HG02588 (cell line): ENCODE data around the gene TRABD2B.

Experiments
- ATAC-seq: cut with Tn5 transposase; IDR thresholded peaks from one replicate; pipeline ENCODE4 v1.9.1; 2021; ENCODE audit warnings: mild to moderate bottlenecking, moderate library complexity; ENCODE audit not compliant: unreplicated experiment

TRABD2B gene

GRCh38 chr1:47855230-47855629 is 142.0 kb downstream of the TRABD2B start:
- no peak for ATAC-seq

- ATAC-seq = no peak
Observed at GRCh38 chr1:47854552-47855144, 142.5 kb downstream of the TRABD2B start.

GRCh38 chr1:47853852-47854251 is 143.3 kb downstream of the TRABD2B start:
- no peak for ATAC-seq

GRCh38 chr1:47853059-47853458 is 144.1 kb downstream of the TRABD2B start:
- ATAC-seq = no peak

- no peak for ATAC-seq
Observed at GRCh38 chr1:47852006-47852718, 145.0 kb downstream of the TRABD2B start.

GRCh38 chr1:47850451-47850850 is 146.7 kb downstream of the TRABD2B start:
- ATAC-seq = no peak

GRCh38 chr1:47849591-47850261 is 147.5 kb downstream of the TRABD2B start:
- ATAC-seq = no peak

- ATAC-seq = no peak
Observed at GRCh38 chr1:47849005-47849521, 148.1 kb downstream of the TRABD2B start.

GRCh38 chr1:47847763-47848162 is 149.4 kb downstream of the TRABD2B start:
- no peak for ATAC-seq

- ATAC-seq = no peak
Observed at GRCh38 chr1:47844558-47844955, 152.6 kb downstream of the TRABD2B start.

GRCh38 chr1:47843781-47844557 is 153.2 kb downstream of the TRABD2B start:
- no peak for ATAC-seq

- no peak for ATAC-seq
Observed at GRCh38 chr1:47843059-47843458, 154.1 kb downstream of the TRABD2B start.

GRCh38 chr1:47842228-47842919 is 154.8 kb downstream of the TRABD2B start:
- ATAC-seq = no peak

- no peak for ATAC-seq
Observed at GRCh38 chr1:47841356-47841755, 155.8 kb downstream of the TRABD2B start.

GRCh38 chr1:47840393-47841190 is 156.6 kb downstream of the TRABD2B start:
- no peak for ATAC-seq

GRCh38 chr1:47839433-47839760 is 157.8 kb downstream of the TRABD2B start:
- ATAC-seq = no peak

- no peak for ATAC-seq
Observed at GRCh38 chr1:47838562-47839432, 158.4 kb downstream of the TRABD2B start.

GRCh38 chr1:47837866-47838561 is 159.2 kb downstream of the TRABD2B start:
- ATAC-seq = no peak
